Measurements from ENCODE around the gene EGFL6. TPM values are rescaled to one million over a fixed set of nuclear protein-coding genes. Genes with fewer than 3 reads are reported as not detected.

The EGFL6 gene
- total RNA-seq (2014; rRNA removed; shearing (Covaris generic); ENCODE audit: low replicate concordance), result not detected in 2 replicates

DNA sequence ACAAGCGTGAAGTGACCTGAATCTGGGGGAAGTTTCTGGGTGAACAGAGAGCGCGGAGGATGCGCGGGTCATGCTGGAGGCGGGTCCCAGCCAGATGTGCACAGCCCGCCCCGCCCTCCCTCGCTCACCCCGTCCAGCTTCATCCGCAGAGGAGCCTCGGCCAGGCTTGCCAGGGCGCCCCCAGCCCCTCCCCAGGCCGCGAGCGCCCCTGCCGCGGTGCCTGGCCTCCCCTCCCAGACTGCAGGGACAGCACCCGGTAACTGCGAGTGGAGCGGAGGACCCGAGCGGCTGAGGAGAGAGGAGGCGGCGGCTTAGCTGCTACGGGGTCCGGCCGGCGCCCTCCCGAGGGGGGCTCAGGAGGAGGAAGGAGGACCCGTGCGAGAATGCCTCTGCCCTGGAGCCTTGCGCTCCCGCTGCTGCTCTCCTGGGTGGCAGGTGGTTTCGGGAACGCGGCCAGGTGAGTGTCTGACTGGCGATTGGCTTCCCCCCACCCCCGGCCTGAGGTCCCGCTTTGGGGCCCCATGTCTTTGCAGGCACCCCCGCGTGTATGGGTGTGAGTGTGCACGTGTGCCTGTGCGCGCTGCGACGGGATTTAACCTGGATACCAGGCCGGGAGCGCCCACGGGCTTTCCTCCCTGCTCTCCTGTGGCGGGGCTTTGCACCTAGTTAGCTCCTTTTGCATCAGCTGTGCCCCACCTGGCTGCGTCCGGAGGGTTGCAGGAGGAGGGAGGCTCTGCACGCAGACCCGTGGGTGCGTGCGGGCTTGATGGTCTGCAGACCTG, at the start of gene EGFL6:
Gene EGFL6, plus strand, starts transcription at position 123 of the 782 bp plus-strand sequence. Its CDS starts 261 bp downstream, at position 384.
- Histone ChIP-seq H3K9ac (ENCODE audit: low read length) (no peak within 1 kb of the TSS), H3K9me2 (replicated peaks; ENCODE audit: insufficient read depth, low read length) (no peaks in the 10 kb centered on the region), H3K36me3 (ENCODE audit: insufficient read depth, low read length) (no peaks in the 10 kb centered on the region), H4K20me1 (ENCODE audit: insufficient read depth, low read depth, low read length) (no peaks in the 10 kb centered on the region), H3K4me2 (ENCODE audit: low read depth, low read length, poor library complexity, severe bottlenecking) (no peak within 1 kb of the TSS), H3K4me1 (ENCODE audit: low read length) (no peaks in the 10 kb centered on the region), H3K4me3 (ENCODE audit: low read length) (no peak within 1 kb of the TSS), H3K27me3 (ENCODE audit: low read length) (no peaks in the 10 kb centered on the region), H3K79me2 (ENCODE audit: low read length) (no peaks in the 10 kb centered on the region), H3K27ac (ENCODE audit: low read length) (no peak within 1 kb of the TSS), H3K9me3 (ENCODE audit: low read length) (no peaks in the 10 kb centered on the region), H2AFZ (ENCODE audit: low read length) (no peak within 1 kb of the TSS)
- no peak for DNase-seq

DNA sequence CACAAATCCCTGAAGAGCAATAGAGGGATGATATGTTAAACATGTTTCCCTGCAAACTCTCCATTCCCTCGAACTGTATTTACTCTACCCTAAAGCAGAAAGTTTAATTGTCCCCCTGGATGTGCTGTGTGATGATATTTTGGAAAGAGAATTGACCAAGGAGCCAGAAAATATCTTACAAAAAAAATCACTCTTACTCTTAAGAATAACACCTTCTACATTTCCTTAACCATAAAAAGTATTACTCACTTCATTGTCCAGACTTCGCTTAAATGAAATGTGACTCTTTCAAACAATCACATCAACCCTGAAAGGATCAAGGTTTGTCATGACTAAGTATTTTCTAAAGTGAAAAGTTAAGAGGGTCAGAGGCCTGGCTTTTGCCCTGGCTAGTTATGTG, 49.0 kb upstream of the EGFL6 start:
- Histone ChIP-seq H3K9me2 (replicated peaks; ENCODE audit: insufficient read depth, low read length) (no peaks in the 10 kb centered on the region), H4K20me1 (ENCODE audit: insufficient read depth, low read depth, low read length) (no peaks in the 10 kb centered on the region), H3K27me3 (ENCODE audit: low read length) (no peaks in the 10 kb centered on the region), H3K9me3 (ENCODE audit: low read length) (no peaks in the 10 kb centered on the region), H3K4me3 (ENCODE audit: low read length) (no peak overlapping the region), H3K9ac (ENCODE audit: low read length) (no peak overlapping the region), H3K4me2 (ENCODE audit: low read depth, low read length, poor library complexity, severe bottlenecking) (no peak overlapping the region), H3K79me2 (ENCODE audit: low read length) (no peaks in the 10 kb centered on the region), H3K36me3 (ENCODE audit: insufficient read depth, low read length) (no peaks in the 10 kb centered on the region), H3K4me1 (ENCODE audit: low read length) (no peaks in the 10 kb centered on the region), H3K27ac (ENCODE audit: low read length) (no peak overlapping the region), H2AFZ (ENCODE audit: low read length) (no peak overlapping the region)
- no peak for DNase-seq

- H3K4me1 ChIP-seq (ENCODE audit: low read length), result no peaks in the 10 kb centered on the region
- no peak for DNase-seq
Measured at GRCh38 chrX:13520936-13521335, 48.5 kb upstream of the EGFL6 start.

GRCh38 chrX:13522811-13523210, 46.6 kb upstream of the EGFL6 start:
- no peaks in the 10 kb centered on the region for H3K9me2 ChIP-seq (replicated peaks; ENCODE audit: insufficient read depth, low read length)
- no peak overlapping the region for H3K9ac ChIP-seq (ENCODE audit: low read length)
- no peaks in the 10 kb centered on the region for H3K27me3 ChIP-seq (ENCODE audit: low read length)
- H3K4me2 ChIP-seq (ENCODE audit: low read depth, low read length, poor library complexity, severe bottlenecking), result no peak overlapping the region
- H3K27ac ChIP-seq (ENCODE audit: low read length), result no peak overlapping the region
- H3K9me3 ChIP-seq (ENCODE audit: low read length), result no peaks in the 10 kb centered on the region
- no peak for DNase-seq
- no peak overlapping the region for H3K4me3 ChIP-seq (ENCODE audit: low read length)
- no peaks in the 10 kb centered on the region for H3K4me1 ChIP-seq (ENCODE audit: low read length)
- no peaks in the 10 kb centered on the region for H4K20me1 ChIP-seq (ENCODE audit: insufficient read depth, low read depth, low read length)
- no peaks in the 10 kb centered on the region for H3K79me2 ChIP-seq (ENCODE audit: low read length)
- no peak overlapping the region for H2AFZ ChIP-seq (ENCODE audit: low read length)
- no peaks in the 10 kb centered on the region for H3K36me3 ChIP-seq (ENCODE audit: insufficient read depth, low read length)

More at GRCh38 chrX:13520936-13521335, 48.5 kb upstream of the EGFL6 start:
- Histone ChIP-seq H3K79me2 (ENCODE audit: low read length) (no peaks in the 10 kb centered on the region), H3K9ac (ENCODE audit: low read length) (no peak overlapping the region), H3K4me2 (ENCODE audit: low read depth, low read length, poor library complexity, severe bottlenecking) (no peak overlapping the region), H3K9me3 (ENCODE audit: low read length) (no peaks in the 10 kb centered on the region), H3K27me3 (ENCODE audit: low read length) (no peaks in the 10 kb centered on the region), H4K20me1 (ENCODE audit: insufficient read depth, low read depth, low read length) (no peaks in the 10 kb centered on the region), H2AFZ (ENCODE audit: low read length) (no peak overlapping the region), H3K27ac (ENCODE audit: low read length) (no peak overlapping the region), H3K4me3 (ENCODE audit: low read length) (no peak overlapping the region), H3K9me2 (replicated peaks; ENCODE audit: insufficient read depth, low read length) (no peaks in the 10 kb centered on the region), H3K36me3 (ENCODE audit: insufficient read depth, low read length) (no peaks in the 10 kb centered on the region)

DNA sequence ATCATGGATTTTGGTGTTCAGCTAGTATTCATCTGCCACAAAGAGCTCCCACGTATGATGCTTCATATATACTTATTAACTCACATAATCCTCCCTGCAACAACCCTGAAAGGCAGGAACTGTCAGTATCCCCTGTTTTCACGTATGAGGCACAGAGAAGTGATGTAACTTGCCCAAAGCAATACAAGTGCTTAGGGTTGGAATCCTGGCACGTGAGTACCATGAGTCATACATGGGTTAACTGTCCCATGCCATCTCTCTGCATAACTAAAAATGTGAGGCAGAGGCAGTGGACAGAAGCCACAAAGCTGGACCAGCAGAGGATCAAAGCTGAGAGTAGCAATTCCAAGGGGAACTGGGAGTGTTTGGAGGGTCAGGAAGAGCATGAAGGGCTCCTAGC, 35.7 kb upstream of the EGFL6 start:
- no peaks in the 10 kb centered on the region for H3K36me3 ChIP-seq (ENCODE audit: insufficient read depth, low read length)
- no peak overlapping the region for H3K27ac ChIP-seq (ENCODE audit: low read length)
- DNase-seq, result no peak
- H3K79me2 ChIP-seq (ENCODE audit: low read length), result no peaks in the 10 kb centered on the region
- H3K9ac ChIP-seq (ENCODE audit: low read length), result no peak overlapping the region
- no peaks in the 10 kb centered on the region for H3K9me3 ChIP-seq (ENCODE audit: low read length)
- H3K4me3 ChIP-seq (ENCODE audit: low read length), result no peak overlapping the region
- no peaks in the 10 kb centered on the region for H4K20me1 ChIP-seq (ENCODE audit: insufficient read depth, low read depth, low read length)
- no peak overlapping the region for H3K4me2 ChIP-seq (ENCODE audit: low read depth, low read length, poor library complexity, severe bottlenecking)
- no peaks in the 10 kb centered on the region for H3K9me2 ChIP-seq (replicated peaks; ENCODE audit: insufficient read depth, low read length)
- H2AFZ ChIP-seq (ENCODE audit: low read length), result no peak overlapping the region
- H3K4me1 ChIP-seq (ENCODE audit: low read length), result no peaks in the 10 kb centered on the region
- no peaks in the 10 kb centered on the region for H3K27me3 ChIP-seq (ENCODE audit: low read length)

DNA sequence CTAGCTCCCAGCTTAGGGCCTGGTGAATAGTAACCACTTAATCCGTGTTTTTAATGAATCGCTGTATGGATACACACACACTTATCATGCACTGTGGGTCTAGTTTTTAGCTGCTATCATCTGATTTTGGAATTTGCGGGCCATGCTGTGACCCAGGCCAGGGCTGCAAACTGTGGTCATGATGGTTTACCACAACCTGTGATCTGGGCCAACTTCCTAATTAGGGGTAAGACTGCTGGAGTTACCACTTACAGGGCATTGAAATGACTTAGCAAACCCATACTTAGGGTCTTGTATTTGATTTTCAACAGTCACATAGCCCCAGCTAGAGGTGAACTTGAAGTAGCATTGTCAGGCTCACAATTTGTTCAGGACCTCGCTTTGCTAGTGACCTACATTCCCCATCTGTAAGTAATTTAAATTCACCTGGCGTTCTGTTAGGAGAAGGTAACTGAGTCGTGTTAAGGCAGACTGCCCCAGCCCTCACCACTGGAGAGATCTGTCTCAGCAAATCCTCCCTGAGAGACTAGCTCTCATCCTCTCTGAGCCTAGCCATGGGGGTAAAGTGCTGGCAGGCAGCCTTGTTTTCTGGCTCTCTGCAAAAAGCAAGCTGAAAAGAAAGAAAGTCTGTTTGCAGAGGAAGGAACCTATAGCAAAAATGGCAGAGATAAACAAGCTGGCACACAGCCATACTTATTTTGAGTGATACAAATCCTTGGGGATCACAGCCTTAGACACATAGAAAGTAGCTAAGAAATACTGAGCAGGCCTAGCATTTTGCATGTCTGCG, 33.8 kb upstream of the EGFL6 start:
- no peak for DNase-seq
- H3K4me3 ChIP-seq (ENCODE audit: low read length), result no peak overlapping the region

DNA sequence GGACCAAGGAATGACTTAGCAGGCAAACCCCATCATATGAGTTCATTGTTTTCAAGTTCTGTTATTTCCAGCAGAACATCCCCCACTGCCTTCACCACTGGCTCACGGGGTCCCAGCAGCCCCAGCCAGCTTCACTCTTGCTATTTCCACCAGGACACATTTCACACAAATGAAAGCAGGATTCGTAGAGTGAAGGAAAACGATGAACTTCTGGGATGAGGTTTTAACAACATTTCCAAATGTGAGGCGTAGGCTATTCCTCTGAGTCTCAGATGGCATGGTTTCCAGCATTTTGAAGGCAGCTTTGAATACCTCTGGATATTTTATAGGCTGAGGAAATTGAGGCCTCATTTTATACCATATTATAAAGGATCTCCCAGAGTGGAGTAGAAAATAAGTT, 32.9 kb upstream of the EGFL6 start:
- no peaks in the 10 kb centered on the region for H3K36me3 ChIP-seq (ENCODE audit: insufficient read depth, low read length)
- no peak overlapping the region for H3K27ac ChIP-seq (ENCODE audit: low read length)
- H3K9me3 ChIP-seq (ENCODE audit: low read length), result no peaks in the 10 kb centered on the region

More for the DNA sequence above, 33.8 kb upstream of the EGFL6 start:
- Histone ChIP-seq H3K9ac (ENCODE audit: low read length) (no peak overlapping the region), H2AFZ (ENCODE audit: low read length) (no peak overlapping the region), H3K4me2 (ENCODE audit: low read depth, low read length, poor library complexity, severe bottlenecking) (no peak overlapping the region), H3K79me2 (ENCODE audit: low read length) (no peaks in the 10 kb centered on the region), H4K20me1 (ENCODE audit: insufficient read depth, low read depth, low read length) (no peaks in the 10 kb centered on the region), H3K27ac (ENCODE audit: low read length) (no peak overlapping the region), H3K4me1 (ENCODE audit: low read length) (no peaks in the 10 kb centered on the region), H3K27me3 (ENCODE audit: low read length) (no peaks in the 10 kb centered on the region), H3K9me3 (ENCODE audit: low read length) (no peaks in the 10 kb centered on the region), H3K9me2 (replicated peaks; ENCODE audit: insufficient read depth, low read length) (no peaks in the 10 kb centered on the region), H3K36me3 (ENCODE audit: insufficient read depth, low read length) (no peaks in the 10 kb centered on the region)

DNA sequence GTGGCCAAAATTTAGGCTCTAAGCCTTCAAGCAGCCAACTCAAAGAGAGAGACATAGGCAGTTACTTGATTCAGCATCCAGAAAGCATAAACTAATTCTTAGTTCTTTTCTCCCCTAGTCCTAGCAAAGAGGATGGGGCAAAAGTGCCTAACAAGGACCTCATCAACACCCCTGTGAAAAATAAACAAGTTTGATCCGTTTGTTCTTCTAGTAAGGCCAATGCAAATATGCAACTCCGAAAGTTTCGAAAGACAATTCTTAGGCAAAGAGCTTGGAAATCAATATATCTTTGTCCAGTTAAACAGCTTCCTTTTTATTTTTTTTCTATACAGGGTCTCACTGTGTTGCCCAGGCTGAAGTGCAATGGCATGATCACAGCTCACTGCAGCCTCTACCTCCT, 31.0 kb upstream of the EGFL6 start:
- Histone ChIP-seq H4K20me1 (ENCODE audit: insufficient read depth, low read depth, low read length) (no peaks in the 10 kb centered on the region), H3K4me1 (ENCODE audit: low read length) (no peaks in the 10 kb centered on the region), H3K9ac (ENCODE audit: low read length) (no peak overlapping the region), H3K4me2 (ENCODE audit: low read depth, low read length, poor library complexity, severe bottlenecking) (no peak overlapping the region), H3K27ac (ENCODE audit: low read length) (no peak overlapping the region), H3K9me3 (ENCODE audit: low read length) (no peaks in the 10 kb centered on the region), H3K36me3 (ENCODE audit: insufficient read depth, low read length) (no peaks in the 10 kb centered on the region), H3K27me3 (ENCODE audit: low read length) (no peaks in the 10 kb centered on the region), H3K9me2 (replicated peaks; ENCODE audit: insufficient read depth, low read length) (no peaks in the 10 kb centered on the region), H3K79me2 (ENCODE audit: low read length) (no peaks in the 10 kb centered on the region), H3K4me3 (ENCODE audit: low read length) (no peak overlapping the region), H2AFZ (ENCODE audit: low read length) (no peak overlapping the region)
- DNase-seq, result no peak

More for the DNA sequence above, 32.9 kb upstream of the EGFL6 start:
- DNase-seq, result no peak
- H3K79me2 ChIP-seq (ENCODE audit: low read length), result no peaks in the 10 kb centered on the region
- no peaks in the 10 kb centered on the region for H3K4me1 ChIP-seq (ENCODE audit: low read length)
- no peaks in the 10 kb centered on the region for H3K27me3 ChIP-seq (ENCODE audit: low read length)
- no peaks in the 10 kb centered on the region for H4K20me1 ChIP-seq (ENCODE audit: insufficient read depth, low read depth, low read length)
- no peak overlapping the region for H2AFZ ChIP-seq (ENCODE audit: low read length)
- no peaks in the 10 kb centered on the region for H3K9me2 ChIP-seq (replicated peaks; ENCODE audit: insufficient read depth, low read length)
- H3K4me3 ChIP-seq (ENCODE audit: low read length), result no peak overlapping the region
- no peak overlapping the region for H3K4me2 ChIP-seq (ENCODE audit: low read depth, low read length, poor library complexity, severe bottlenecking)
- H3K9ac ChIP-seq (ENCODE audit: low read length), result no peak overlapping the region

All from Karpas-422 (cell line).